Raji (cell line): Measurements from ENCODE around the gene FRS3.

Experiments used
- POLR2A ChIP-seq: IDR thresholded peaks from 2 replicates; pipeline ENCODE4 v1.6.1; 2011; ENCODE audit warnings: low read depth, low read length, control low read depth; ENCODE audit not compliant: insufficient read depth

Gene FRS3

DNA sequence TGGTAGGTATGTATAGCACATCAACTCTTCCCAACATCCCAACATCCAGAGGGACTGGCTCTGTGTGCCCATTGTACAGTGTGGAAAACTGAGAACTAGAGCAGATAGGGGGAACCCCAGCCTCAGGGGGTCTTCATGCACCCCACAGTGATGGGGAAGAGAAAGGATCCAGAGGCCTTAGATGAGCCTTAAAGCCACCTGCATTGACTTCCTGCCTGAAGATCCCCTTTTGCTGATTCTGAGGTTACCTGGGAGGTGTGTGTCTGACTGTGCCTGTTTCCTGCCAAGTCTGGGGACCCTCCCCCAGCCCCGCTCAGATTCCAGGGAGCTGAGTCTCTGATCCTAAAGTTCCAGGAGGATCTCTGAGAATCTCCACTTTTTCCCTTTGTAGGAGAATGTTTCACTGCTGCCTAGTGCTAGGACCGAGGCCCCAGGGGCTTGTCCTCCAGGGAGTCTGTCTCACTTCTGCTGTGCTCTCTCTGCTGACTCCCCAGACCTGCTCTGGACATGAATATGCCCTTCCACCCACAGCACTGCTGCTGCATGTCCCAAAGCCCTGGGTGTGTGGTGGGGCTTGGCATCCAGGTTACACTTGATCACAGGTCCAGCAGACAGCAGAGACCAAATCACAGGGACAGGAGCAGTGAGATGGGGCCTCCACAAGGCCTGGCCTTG, 19.7 kb downstream of the FRS3 start:
- TF ChIP-seq POLR2A, result no peak

DNA sequence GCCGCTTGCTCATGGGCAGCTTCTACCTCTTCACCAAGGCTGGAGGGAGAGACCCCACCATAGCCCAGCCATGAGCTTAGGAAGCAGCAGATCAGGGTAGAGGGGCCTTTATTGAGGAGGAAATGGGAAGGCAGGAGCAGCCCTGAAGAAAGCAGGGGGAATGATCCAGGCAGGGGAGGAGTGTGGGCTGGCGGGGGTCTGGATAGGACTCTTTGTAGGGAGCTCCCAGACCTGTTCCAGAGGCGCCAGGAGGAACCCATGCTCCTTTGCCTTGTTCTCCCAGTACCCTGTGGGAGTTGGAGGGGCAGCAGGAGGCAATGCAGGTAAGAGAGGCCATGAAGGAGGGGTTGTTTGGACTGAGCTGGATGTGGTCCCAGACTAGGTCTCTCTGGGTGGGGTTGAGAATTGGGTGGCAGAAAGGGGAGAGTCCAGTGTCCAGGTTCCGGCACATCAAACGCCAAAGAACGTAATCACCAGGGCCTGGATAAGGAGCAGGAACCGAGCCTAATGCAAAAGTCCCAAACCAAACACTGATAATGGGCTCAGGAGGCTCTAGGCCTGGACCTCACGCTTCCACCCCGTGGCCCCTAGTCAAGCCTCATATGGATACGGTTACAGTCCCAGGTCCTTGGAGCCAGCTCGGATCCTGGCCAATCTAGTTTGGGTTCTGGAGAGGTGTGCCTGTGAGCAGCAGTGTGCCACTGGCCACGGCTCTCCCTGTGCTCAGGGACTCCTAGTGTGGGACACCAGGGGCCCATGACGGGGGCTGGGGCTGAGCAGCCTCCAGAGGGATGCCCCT, 20.4 kb downstream of the FRS3 start:
- no peak for TF ChIP-seq POLR2A

DNA sequence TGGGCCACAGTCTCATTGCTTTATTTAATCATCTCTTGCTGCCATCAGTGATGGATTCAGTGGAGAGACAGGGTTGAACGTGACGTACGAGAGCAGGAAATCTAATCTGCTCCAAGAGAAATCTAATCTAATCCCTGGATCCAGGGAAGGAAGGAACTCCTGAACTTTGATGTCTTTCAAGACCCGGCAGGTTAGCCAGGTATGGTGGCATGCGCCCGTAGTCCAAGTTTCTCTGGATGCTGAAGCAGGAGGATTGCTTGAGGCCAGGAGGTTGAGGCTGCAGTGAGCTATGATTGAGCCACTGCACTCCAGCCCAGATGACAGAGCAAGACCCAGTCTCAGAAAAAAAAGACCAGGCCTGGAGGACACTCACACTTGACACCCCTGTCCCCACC, 21.1 kb downstream of the FRS3 start:
- no peak for TF ChIP-seq POLR2A

DNA sequence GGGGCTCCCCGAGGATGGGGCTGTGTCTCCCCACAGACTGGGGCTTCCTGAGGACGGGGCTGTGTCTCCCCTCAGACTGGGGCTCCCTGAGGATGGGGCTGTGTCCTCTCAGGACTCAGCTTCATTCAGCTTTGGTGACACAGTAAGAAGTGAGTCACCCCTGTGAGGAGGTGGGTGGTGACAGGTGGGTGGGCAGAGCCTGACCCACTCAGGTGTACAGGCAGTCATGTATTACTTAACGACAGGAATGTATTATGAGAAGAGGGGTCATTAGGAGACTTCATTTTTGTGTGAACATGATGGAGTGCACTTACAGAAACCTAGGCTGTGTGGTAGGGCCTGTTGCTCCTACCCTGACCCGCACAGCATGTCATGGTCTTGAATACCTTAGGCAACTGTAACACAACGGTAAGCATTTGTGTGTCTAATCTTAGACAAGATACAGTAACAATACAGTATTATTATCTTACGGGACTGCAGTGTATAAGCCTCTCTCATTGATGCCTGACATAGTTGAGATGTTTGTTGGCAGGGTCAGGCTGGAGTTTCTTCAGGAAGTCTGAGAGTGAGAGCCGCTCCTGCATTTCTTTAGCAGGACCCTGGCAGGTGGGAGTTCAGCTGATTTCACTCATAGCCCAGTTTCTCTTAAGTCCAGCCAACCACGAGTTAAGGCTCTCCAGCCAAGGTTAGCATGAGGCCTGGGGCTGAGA, 21.6 kb downstream of the FRS3 start:
- no peak for TF ChIP-seq POLR2A

DNA sequence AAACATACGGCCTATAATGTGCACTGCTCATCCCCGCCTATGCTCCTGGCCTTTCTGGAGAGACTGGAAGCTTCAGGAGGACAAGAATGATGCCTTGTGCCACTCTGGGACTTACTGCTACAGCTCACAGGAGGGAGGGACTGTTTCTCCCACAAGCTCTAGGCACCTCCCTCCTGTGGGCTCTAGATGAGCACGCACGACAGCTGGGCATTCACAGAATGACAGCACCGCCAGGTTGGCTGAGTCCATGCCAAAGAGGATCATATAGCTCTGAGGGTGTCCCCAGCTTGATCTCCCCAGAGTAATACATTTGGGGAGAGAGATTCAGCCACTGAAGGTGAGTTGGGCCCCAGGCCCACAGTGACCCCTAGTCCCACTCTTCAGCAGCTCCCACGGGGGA, 22.4 kb downstream of the FRS3 start:
- no peak for TF ChIP-seq POLR2A

DNA sequence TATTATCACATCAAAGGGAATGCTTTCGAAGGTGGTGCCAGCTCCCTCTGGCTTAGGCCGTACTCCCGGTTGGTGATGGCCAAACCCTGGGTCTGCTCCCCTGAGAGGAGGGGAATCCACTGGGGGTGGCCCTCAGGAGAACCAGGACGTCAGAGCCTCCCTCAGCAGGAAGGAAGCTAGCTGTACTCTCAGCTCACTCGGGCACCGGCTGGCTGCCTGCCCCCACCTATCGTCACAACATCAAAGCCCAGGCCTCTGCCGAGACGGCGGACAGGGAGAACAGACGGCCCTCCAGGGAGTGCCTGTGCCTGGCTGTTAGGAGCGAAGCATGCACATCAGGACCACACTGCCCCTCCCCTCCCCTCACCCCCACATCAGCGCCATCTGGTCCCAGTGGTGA, 23.3 kb downstream of the FRS3 start:
- TF ChIP-seq POLR2A, result no peak

DNA sequence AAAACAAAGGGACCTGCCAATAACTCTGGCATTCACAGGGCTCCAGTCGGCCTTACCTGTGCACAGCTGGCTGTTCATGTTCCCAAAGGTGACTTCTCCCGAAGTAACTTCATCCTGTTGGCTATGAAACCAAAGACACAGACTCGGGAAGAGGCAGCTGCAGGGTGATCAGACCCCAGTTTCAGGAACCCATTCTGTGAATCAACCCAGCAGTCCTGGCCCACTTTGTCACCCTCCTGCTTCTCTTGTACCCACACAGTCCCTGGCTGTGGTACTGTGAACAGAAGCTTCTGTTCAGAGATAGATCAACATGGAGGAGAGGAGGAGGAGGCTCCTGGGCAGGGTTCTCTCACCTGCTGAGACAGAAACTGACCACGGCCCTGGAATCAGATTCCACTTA, 23.8 kb downstream of the FRS3 start:
- no peak for TF ChIP-seq POLR2A

DNA sequence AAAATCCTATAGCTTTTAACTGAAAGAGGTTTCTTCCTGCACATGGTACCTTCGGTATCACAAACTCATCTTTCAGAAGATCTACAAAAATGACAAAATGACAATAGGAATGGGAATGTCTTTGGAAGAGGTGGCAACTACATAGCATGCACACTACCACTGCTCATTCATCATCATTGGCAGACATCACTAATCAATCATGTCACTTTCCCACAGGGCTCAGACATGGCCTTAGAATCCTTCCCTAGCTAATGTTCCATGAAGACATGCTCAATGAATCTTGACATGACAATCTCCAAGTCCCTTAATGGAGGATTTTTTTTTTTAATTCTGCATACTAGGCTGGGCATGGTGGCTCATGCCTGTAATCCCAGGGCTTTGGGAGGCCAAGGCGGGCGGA, 29.3 kb downstream of the FRS3 start:
- TF ChIP-seq POLR2A, result no peak

DNA sequence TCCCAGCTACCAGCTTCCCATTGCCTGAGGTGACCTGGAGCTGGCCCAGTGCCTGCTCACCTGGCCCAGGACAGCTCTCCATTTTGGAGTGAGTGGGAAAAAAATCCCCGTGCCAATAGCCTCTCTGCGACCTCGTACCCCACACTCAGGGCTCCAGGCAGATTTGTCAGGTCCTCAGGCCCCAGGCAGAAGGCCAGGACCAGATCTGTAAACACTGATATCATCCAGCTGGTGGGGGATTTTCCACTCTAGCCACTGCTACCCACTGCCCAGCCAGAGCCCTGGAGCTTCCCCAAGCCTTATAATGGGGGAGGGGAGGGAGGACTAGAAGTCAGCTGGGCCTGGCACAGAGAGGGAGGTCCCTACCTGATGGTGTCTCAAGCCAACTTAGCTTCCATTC, 31.2 kb downstream of the FRS3 start:
- TF ChIP-seq POLR2A, result no peak

DNA sequence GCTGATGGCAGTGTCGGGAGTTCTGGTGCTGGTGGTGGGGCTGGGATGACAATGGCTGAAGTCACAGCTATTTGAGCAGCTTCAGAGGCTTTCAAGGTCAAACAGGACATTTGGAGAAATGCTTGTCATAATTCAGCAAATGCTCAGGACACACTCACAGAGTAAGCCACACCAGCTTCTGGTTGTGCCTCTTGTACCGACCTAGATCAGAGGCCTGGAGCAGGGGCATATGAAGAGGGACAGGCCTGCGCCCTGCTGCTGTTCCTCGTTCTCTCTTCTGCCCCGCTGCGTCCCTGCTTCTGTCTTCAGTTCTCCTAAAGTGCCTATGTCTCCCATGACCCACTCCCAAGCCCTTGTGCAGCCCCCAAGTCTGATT, 31.6 kb downstream of the FRS3 start:
- no peak for TF ChIP-seq POLR2A

DNA sequence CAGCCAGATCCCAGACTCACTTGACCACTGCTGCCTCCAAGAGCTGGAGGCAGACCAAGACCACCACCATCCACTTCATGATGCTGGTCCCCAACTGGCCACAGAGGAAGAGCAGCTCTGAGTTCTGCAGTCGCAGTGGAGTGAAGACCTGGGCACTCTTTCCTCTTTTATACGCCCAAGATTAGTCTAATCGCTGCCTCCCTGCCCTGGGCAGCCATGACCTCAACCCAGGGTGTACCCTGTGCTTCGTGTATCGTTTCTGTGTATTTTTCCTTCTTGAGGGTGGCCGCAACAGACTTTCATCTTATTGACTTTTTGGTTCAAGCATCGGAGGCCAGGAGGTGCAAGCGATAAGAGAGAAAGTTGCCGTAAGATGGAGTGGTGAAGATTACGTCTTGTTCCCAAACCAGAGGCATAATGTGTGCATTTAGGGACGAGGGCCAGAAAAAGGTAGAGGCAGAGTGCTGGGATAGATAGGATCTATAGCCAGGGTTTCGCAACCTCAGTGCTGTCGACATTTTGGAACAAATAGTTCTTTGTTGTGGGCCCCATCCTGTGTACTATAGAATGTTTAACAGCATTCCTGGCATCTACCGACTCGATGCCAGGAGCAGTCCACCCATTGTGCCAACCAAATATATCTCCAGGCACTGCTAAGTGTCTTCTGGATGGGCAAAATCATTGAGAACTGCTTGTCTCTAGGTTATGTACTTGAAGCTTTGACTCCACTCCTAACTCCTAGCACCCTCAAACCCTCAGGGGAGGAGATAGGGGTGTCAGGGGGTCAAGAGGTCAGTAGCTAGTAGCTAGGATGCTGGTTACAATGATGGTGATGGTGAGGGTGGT, 32.2 kb downstream of the FRS3 start, which contains the start of gene PGC:
Gene PGC (minus strand): TSS at position 142 of the 846 bp plus-strand sequence. CDS start 63 bp downstream, at position 79.
- no peak for TF ChIP-seq POLR2A

DNA sequence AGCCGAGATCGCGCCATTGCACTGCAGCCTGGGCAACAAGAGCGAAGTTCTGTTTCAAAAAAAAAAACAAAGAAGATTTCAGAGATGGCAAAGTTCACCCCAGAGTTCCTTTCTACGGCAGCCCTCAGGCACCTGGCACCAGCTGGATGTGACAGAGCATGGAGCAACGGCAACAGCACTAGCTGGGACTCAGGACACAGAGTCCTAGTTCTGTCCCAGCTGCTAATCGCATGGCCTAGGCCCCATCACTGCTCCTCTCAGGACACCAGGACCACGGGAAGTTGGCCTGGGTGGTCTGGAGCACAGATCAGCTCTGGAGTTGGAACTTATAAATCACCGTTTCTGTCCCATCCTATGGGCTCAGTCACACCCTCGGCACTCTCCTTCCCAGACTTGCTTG, 33.6 kb downstream of the FRS3 start:
- no peak for TF ChIP-seq POLR2A

DNA sequence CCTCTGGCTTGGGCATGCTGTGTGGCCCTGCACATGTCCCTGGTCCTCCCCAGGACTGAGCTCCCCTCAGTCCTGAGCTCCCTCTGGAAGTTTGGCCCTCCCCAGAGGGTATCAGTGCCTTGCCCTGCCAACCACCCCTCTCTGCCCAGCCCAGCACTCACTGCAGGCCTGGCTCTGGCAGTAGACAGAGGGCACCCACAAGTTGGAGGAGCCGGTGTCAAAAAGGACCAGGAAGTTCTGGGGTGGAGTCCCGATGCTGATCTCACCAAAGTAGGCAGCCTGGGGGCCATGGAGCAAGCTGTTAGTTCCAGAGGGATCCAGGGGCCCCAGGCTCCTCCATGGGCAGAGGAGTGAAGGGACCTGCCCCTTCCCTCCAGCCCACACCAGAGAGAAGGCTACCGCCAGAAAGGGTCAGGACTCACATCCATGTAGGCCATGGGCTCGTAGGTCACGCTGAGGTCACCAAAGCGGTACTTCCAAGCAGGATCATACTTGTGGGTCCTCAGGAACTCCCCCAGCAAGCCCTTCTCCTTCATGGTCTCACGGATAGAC, 35.4 kb downstream of the FRS3 start:
- no peak for TF ChIP-seq POLR2A

DNA sequence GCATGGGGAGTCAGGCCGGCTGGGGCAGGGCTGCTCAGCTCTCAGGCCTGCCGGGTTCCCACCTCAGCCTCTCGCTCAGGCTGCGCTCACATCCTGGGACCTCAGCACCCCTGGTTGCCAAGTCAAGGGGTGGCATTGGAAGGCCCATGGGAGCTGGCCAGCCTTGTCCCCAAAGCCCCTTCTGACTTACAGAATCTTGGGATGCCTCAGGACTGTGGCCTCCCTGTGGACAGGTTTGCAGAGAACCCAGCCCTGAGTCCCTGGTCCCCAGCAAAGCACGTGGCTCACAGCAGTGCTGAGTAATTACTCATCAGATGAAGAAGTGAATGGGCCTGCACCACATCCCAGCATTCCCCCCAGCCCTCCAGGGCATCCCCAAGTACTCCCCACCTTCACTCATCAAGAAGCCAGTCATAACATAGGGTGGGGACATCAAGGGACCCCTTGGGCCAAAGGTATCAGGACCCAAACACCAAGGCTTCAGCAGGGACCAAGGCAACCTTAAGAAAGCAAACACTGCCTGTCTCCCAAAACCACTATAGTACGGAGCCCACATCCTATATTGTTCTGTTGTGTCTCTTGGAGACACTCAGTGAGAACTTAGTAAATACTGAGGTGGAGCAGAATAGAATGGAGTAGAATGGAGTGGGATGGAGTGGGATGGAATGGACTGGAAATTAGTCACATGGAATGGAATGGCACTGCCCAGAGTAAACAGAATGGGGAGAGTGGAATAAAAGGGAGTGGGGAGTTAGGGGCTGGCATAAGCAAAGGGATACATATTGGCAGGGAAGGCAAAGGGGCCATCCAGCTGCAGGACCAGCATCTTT, 36.1 kb downstream of the FRS3 start:
- no peak for TF ChIP-seq POLR2A
